ENCODE data around the gene ARID5A. TPM values are rescaled to one million over a fixed set of nuclear protein-coding genes. Genes with fewer than 3 reads are reported as not detected.

ARID5A gene
- total RNA-seq, 6 experiments from 2014 or later, result 13.2 to 23.1 (median 16.9) TPM

- ATAC-seq (peak; percentile 92 to 96 (median 94)), DNase-seq (peak in 2 of 3 donors; percentile 74 to 83)
- no peaks in the 10 kb centered on the region for H3K27me3 ChIP-seq
- intact Hi-C loops (cut with DNase I), result no loop called here
- no peak overlapping the region for H3K4me3 ChIP-seq
- peaks cover 0 to 79% (median 30%) of the 10 kb centered on the region in 4 donors for H3K36me3 ChIP-seq
- H3K4me1 ChIP-seq, result peaks cover 0 to 21% (median 9%) of the 10 kb centered on the region in 4 donors
- H3K9me3 ChIP-seq, result no peaks in the 10 kb centered on the region
- 86% methylated on average over 2 of the region's 8 CpGs for WGBS (ENCODE audit: insufficient coverage, low coverage, low lambda C conversion rate, missing lambda C conversion rate)
- peak overlapping the region; percentile 35 to 75 (median 41) for H3K27ac ChIP-seq
- no peak for TF ChIP-seq POLR2A (IDR thresholded peaks at IDR 0.05)
- TF ChIP-seq, protein P1, sequence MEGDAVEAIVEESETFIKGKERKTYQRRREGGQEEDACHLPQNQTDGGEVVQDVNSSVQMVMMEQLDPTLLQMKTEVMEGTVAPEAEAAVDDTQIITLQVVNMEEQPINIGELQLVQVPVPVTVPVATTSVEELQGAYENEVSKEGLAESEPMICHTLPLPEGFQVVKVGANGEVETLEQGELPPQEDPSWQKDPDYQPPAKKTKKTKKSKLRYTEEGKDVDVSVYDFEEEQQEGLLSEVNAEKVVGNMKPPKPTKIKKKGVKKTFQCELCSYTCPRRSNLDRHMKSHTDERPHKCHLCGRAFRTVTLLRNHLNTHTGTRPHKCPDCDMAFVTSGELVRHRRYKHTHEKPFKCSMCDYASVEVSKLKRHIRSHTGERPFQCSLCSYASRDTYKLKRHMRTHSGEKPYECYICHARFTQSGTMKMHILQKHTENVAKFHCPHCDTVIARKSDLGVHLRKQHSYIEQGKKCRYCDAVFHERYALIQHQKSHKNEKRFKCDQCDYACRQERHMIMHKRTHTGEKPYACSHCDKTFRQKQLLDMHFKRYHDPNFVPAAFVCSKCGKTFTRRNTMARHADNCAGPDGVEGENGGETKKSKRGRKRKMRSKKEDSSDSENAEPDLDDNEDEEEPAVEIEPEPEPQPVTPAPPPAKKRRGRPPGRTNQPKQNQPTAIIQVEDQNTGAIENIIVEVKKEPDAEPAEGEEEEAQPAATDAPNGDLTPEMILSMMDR (IDR thresholded peaks at IDR 0.05), result no peak
Observed at GRCh38 chr2:96601382-96602292, 65.1 kb downstream of the ARID5A start.

Other genes with a start within 250 kb of the ARID5A start
- 10 to 100 TPM; 43.6 to 52.5 (median 46.8) TPM for gene SNRNP200, start 231.2 kb upstream of the ARID5A start, total RNA-seq
- 1 to 10 TPM in 1 of 6 experiments, under 1 TPM in 5; 0.15 to 1.2 (median 0.24) TPM for gene ITPRIPL1, start 211.4 kb upstream of the ARID5A start, total RNA-seq
- 1 to 10 TPM in 2 of 6 experiments, under 1 TPM in 4; 0.24 to 1.6 (median 0.72) TPM for gene NCAPH, start 201.0 kb upstream of the ARID5A start, total RNA-seq
- 1 to 10 TPM in 3 of 6 experiments, under 1 TPM in 3; 0.23 to 3.0 (median 1.4) TPM for gene NEURL3, start 31.4 kb upstream of the ARID5A start, total RNA-seq
- 10 to 100 TPM; 17.3 to 29.3 (median 21.6) TPM for gene KANSL3, start 101.6 kb downstream of the ARID5A start, total RNA-seq
- not detected for gene FER1L5, start 106.0 kb downstream of the ARID5A start, total RNA-seq
- gene LMAN2L, start 203.3 kb downstream of the ARID5A start, total RNA-seq, result 10 to 100 TPM in 3 of 6 experiments, 1 to 10 TPM in 3; 5.5 to 17.8 (median 11.3) TPM
- 1 to 10 TPM; 2.3 to 4.9 (median 3.7) TPM for gene CNNM4, start 224.2 kb downstream of the ARID5A start, total RNA-seq

Data from right lobe of liver (tissue), 6 donors.